ENCODE measurements around the gene GPC6. TPM values are rescaled to one million over a fixed set of nuclear protein-coding genes. Genes with fewer than 3 reads are reported as not detected.

Gene GPC6
- total and polyA plus RNA-seq, 2 experiments from 2014 or later: 26.0 to 92.8 TPM

GRCh38 chr13:93226065-93226622 lies 463 bp upstream of the GPC6 start:
- peaks cover 34% of the 10 kb centered on the region for H3K79me2 ChIP-seq
- peak overlapping the region; percentile 48 for H3K4me3 ChIP-seq
- H3K9me3 ChIP-seq (ENCODE audit: low read depth): no peaks in the 10 kb centered on the region
- TF ChIP-seq EZH2 (IDR thresholded peaks at IDR 0.05; ENCODE audit: borderline replicate concordance): no peak
- no peak for TF ChIP-seq EZH2phosphoT487 (IDR thresholded peaks at IDR 0.05; ENCODE audit: low read depth, severe bottlenecking, unreplicated experiment)
- no peak for TF ChIP-seq CTCF (IDR thresholded peaks at IDR 0.05; ENCODE audit: poor library complexity)
- no peak for DNase-seq (ENCODE audit: low spot score)
- 4% methylated on average over 5 of the region's 5 CpGs for WGBS (ENCODE audit: low lambda C conversion rate, missing lambda C conversion rate)
- H4K20me1 ChIP-seq (ENCODE audit: insufficient read depth, poor library complexity, severe bottlenecking): no peaks in the 10 kb centered on the region
- no peaks in the 10 kb centered on the region for H3K36me3 ChIP-seq (replicated peaks; ENCODE audit: insufficient read depth, low read depth)
- peak overlapping the region; percentile 62 for H2AFZ ChIP-seq
- H3K4me2 ChIP-seq: peak overlapping the region; percentile 76
- no peaks in the 10 kb centered on the region for H3K27me3 ChIP-seq
- H3K4me1 ChIP-seq (ENCODE audit: insufficient read depth): peaks cover 32% of the 10 kb centered on the region
- no peaks in the 10 kb centered on the region for H3K9me2 ChIP-seq (replicated peaks; ENCODE audit: insufficient read depth)
- peak overlapping the region; percentile 95 for H3K27ac ChIP-seq

- Histone ChIP-seq H3K27me3 (no peaks in the 10 kb centered on the region), H3K9me2 (replicated peaks; ENCODE audit: insufficient read depth) (no peaks in the 10 kb centered on the region), H3K4me3 (peak overlapping the region; percentile 85), H3K36me3 (replicated peaks; ENCODE audit: insufficient read depth, low read depth) (no peaks in the 10 kb centered on the region), H3K79me2 (peaks cover 45% of the 10 kb centered on the region), H4K20me1 (ENCODE audit: insufficient read depth, poor library complexity, severe bottlenecking) (no peaks in the 10 kb centered on the region), H3K9me3 (ENCODE audit: low read depth) (no peaks in the 10 kb centered on the region), H3K27ac (peak overlapping the region; percentile 95), H3K4me1 (ENCODE audit: insufficient read depth) (peaks cover 43% of the 10 kb centered on the region), H3K4me2 (peak overlapping the region; percentile 76), H2AFZ (peak overlapping the region; percentile 52)
- DNase-seq (ENCODE audit: low spot score): peak; percentile 69
- no peak for TF ChIP-seq EZH2phosphoT487 (IDR thresholded peaks at IDR 0.05; ENCODE audit: low read depth, severe bottlenecking, unreplicated experiment)
- TF ChIP-seq CTCF (IDR thresholded peaks at IDR 0.05; ENCODE audit: poor library complexity): peak; percentile 14
- 2% methylated on average over 50 of the region's 55 CpGs for WGBS (ENCODE audit: low lambda C conversion rate, missing lambda C conversion rate)
Observed at GRCh38 chr13:93227280-93227877, 772 bp downstream of the GPC6 start.

GRCh38 chr13:93227878-93228642 lies 1.5 kb downstream of the GPC6 start:
- peak overlapping the region; percentile 95 for H3K27ac ChIP-seq
- peak overlapping the region; percentile 85 for H3K4me3 ChIP-seq
- H2AFZ ChIP-seq: peak overlapping the region; percentile 52
- H3K4me1 ChIP-seq (ENCODE audit: insufficient read depth): peaks cover 44% of the 10 kb centered on the region
- peak; percentile 90 for DNase-seq (ENCODE audit: low spot score)
- H3K36me3 ChIP-seq (replicated peaks; ENCODE audit: insufficient read depth, low read depth): no peaks in the 10 kb centered on the region
- H3K9me3 ChIP-seq (ENCODE audit: low read depth): no peaks in the 10 kb centered on the region
- H3K79me2 ChIP-seq: peaks cover 52% of the 10 kb centered on the region
- no peaks in the 10 kb centered on the region for H4K20me1 ChIP-seq (ENCODE audit: insufficient read depth, poor library complexity, severe bottlenecking)
- no peaks in the 10 kb centered on the region for H3K27me3 ChIP-seq
- TF ChIP-seq CTCF (IDR thresholded peaks at IDR 0.05; ENCODE audit: poor library complexity): peak; percentile 57
- no peak for TF ChIP-seq EZH2phosphoT487 (IDR thresholded peaks at IDR 0.05; ENCODE audit: low read depth, severe bottlenecking, unreplicated experiment)
- WGBS (ENCODE audit: low lambda C conversion rate, missing lambda C conversion rate): under 1% methylated on average over 62 of the region's 62 CpGs
- H3K9me2 ChIP-seq (replicated peaks; ENCODE audit: insufficient read depth): no peaks in the 10 kb centered on the region
- H3K4me2 ChIP-seq: peak overlapping the region; percentile 76
